GM18511 (cell line): Measurements from ENCODE around the gene LOC101059915.

Experiments used
- ATAC-seq: cut with Tn5 transposase; IDR thresholded peaks from one replicate; pipeline ENCODE4 v1.9.1; 2021; ENCODE audit warnings: mild to moderate bottlenecking, moderate library complexity; ENCODE audit not compliant: unreplicated experiment

The LOC101059915 gene

DNA sequence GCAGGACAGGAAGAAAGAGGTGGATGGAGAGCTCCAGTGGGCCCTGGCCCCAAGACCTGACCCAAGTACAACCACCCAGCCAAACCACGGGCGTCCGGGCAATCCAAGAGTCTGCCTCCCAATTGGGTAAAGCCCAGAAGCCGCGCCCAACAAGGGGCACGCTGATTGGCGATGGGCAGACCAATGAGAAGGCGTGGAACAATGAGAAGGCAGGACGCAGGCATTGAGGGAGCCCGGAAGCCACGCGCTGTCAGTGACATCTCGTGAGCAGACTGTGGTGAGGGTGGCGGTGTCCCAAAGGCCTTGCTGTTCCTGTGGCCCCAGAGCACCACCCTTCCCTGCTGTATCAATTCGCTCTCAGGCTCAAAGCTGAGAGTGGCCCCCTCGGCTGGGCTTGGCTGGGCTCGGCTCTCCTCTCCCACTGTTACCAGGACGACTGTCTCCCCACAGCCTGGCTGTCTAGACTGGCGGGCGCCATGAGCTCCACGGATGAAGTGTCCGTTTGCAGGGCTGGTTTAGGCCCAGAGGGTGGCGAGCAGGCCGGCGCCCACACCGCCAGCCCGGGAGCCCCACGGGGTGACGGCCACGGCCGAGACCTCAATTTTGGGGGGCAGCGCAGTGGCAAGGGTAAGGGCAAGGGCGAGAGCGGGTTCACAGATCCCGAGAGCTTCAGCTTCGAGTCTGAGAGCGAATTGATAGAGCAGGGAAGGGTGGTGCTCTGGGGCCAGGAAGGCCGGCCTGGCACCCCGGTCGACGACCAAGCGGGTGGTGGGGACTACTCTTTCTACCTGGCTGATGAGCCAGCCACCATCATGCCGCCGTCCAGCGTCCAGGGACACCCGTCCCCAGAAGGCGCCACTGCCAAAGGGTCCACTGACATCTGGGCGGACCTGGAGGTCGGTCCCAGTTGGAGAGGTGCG lies at the start of gene LOC101059915:
Gene LOC101059915 (plus strand): TSS at position 219 of the 920 bp plus-strand sequence.
- ATAC-seq, result no peak

GRCh38 chrX:71617742-71618141 lies 49.6 kb upstream of the LOC101059915 start:
- ATAC-seq, result no peak

DNA sequence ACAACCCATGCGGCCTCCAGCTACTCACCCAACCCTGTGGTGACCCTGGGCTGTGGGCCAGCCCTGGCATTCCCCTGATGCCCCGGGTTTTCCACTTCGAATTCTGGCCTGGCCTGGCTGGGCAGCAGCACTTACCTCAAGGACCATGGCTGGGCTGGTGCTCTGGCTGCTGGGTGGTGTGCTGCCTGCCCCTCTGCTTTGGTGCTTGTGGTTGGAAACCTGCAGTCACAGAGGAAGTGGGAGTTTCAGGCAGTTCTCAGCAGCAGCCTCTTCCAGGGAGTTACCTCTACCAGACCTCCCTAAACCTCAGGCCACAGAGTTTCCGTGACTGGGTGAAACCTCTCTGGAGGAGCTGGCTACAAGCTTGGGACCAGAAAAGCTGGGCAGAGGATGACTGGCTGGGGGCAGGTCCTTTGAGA lies 49.0 kb upstream of the LOC101059915 start, which contains the start of gene CXCR3:
Gene CXCR3 (minus strand): TSS at position 209 of the 419 bp plus-strand sequence. CDS start 62 bp downstream, at position 147.
- peak; percentile 64 for ATAC-seq

DNA sequence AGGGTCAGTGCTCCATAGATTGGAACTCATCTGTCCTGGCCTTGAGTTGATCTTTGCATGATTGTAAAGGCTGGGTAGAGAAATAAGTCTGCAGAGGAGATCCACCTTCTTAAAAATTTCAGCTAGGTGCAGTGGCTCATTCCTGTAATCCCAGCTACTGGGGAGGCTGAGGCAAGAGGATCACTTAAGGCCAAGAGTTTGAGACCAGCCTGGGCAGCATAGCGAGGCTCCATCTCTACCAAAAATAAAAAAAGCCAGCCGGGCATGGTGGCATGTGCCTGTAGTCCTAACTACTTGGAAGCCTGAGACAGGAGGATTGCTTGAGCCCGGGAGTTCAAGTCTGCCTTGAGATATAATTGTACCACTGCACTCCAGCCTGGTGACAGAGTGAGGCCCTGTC lies 48.6 kb upstream of the LOC101059915 start:
- ATAC-seq, result no peak

DNA sequence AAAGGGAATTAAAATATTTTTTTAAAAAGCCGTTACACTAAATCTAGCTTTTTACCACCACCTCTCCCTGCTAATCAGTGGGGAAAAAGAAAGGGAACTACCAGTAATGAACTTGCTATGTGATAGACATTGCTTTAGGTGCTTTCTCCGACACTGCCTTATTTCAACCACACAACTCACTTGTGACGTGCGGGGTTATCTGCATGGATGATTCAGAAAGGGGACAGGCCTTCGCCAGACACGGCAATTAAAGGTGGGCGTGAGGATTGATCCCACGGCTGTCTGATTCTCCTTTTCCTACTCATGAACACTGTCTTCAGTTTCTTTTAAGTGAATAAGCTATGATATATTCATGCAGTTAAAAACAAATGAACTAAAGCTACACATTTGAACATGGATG lies 48.2 kb upstream of the LOC101059915 start:
- no peak for ATAC-seq

DNA sequence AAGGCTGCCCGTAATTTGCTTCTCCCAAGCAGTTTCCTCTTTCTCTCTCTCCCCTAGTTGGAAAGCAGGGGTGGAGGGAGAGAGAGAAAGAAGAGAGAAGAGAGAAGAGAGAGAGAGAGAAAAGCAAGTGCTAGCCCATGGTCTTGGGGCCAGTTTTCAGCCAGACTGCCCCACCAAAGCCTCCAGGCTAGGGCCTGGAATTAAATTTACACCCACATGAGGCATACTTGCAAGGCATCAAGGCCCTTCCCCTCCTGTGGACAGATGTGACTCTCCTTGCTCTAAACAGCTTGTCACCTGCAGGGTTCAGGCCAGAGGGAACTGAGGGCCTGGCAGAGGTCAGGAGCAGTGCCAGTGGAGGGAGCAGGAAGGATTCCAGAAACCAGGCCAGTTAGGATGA lies 47.4 kb upstream of the LOC101059915 start:
- no peak for ATAC-seq

- no peak for ATAC-seq
These were observed 45.7 kb upstream of the LOC101059915 start for GRCh38 chrX:71621603-71622002.

DNA sequence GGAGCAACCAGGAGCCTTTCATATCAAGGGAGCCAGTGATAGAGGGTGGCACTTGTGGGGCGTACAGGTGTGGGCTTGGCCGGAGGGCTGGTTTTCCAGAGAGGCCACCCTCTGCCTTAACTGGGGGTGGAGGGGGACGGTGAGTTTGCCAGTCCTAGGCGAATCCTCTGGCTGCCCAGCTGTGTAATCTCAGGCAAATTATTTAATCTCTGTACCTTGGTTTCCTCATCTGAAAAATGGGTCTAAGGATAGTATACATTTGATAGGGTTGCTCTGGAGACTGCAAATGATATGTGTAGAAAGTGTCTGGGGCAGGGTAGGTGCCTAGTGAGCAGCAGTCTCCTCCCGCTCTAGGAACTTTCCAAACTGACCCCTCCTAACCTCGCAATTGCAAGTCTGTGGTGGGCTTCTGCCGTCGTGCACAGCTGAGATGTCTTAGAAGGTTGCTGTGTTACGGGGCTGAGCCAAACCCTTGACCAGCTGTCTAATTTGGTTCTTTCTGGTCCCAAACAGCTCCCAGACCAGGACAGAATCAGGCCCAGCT lies 45.2 kb upstream of the LOC101059915 start:
- ATAC-seq, result no peak

GRCh38 chrX:71622576-71623450 lies 44.5 kb upstream of the LOC101059915 start:
- ATAC-seq, result peak; percentile 54

DNA sequence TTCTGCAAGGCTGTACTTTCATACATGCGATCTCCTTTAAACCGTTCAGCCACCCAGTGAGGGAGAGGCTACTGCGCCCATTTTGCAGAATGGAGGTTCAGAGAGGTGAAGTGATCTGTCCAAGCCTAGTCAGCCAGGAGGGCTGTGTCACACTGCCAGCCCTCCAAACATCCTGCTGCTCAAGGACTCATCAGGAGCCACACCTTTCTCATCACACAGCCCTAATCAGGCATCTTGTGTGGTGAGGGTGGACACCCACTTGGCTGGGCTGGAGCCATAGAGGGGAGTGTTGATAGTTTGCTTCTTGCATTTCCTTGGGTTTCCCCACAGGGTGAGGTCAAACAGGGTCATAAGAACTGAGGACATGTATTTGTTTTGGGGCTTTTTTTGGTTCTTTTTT lies 43.6 kb upstream of the LOC101059915 start:
- ATAC-seq, result no peak

DNA sequence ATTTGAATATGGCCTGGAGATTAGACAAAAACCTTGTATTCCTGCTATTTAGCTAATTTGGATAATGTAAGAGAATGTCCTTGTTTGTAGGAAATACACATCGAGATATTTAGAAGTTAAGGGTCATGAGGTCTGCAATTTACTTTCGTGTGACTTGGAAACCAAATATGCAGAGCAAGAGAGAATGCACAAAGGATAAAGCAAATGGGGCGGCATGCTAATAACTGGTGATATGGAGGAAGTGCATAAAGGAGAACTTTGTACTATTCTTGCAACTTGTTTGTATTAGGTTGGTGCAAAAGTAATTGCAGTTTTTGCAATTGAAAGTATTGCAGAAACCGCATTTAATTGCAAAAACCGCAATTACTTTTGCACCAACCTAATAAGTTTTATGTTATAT lies 41.9 kb upstream of the LOC101059915 start:
- ATAC-seq, result no peak

DNA sequence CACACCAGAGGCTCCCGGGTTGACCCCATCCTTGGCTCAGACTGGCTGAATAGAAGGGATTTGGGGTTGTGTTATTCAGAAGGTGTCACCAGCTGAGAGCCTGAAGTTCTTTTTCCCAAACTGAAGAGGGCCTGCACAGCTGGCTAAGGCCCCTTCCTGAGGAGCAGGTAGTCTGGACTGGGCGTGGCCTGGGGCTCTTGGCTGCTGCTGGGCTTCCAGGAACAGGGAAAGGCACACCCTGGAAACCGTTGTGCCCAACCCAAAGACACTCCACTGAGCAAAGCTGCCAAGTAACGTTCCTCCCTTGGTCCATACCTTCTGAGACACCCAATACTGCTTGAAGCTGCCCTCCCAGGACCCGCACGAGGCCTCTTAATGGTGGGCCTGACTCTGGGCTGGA lies 40.8 kb upstream of the LOC101059915 start:
- no peak for ATAC-seq

DNA sequence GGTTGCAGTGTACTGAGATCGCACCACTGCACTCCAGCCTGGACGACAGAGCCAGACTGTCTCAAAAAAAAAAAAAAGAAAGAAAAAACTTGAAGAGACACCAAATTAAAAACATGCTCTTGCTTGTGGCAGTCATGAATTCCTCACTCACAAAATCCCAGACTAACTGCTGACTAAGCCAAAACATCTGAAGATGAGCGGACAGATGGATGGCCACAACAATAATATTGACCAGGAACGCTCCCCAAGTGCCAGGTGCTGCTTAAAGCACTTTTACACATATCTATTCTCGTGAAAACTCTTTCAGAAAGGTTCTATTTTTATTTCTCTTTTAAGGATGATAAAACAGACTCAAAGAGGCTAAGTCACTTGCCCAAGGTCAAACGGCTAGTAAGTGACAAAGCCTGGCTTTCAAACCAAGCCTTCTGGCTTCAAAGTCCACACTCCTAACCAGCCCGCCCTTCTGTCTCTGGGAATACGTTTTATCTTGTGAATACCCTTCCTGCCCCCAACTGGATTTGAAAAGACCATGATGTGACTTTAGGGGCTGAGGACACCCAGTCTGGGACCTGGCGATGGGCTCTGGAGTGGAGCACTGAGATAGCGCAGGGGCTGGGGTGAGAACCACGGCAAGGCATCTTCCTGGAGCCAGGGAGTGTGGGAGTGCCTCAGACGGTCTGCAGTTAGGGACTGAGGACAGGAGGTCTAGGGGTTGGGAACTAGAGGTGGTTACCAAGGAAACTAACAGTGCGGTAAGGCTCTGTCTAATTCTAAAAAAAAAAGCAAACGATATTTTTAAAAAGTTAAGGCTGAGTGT lies 39.5 kb upstream of the LOC101059915 start:
- ATAC-seq, result no peak

DNA sequence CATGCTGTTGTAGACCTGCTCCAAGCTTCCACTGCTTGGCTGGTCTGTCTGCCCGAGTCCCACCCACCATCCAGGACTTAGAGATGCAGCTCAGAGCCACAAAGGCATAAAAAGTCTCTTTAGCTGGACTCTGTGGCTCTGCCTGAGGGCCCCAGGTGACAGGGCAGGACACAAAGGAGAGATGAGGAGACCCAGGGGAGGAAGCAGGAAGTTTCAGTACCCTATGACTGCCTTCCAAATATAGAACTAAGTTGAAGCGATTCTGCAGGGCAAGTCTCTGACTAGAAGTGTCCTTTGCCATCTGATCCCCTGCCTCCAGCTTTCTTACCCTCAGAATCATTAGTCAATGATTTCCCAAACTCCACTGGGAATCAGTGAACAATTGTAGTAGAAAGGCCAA lies 37.9 kb upstream of the LOC101059915 start:
- peak; percentile 75 for ATAC-seq

DNA sequence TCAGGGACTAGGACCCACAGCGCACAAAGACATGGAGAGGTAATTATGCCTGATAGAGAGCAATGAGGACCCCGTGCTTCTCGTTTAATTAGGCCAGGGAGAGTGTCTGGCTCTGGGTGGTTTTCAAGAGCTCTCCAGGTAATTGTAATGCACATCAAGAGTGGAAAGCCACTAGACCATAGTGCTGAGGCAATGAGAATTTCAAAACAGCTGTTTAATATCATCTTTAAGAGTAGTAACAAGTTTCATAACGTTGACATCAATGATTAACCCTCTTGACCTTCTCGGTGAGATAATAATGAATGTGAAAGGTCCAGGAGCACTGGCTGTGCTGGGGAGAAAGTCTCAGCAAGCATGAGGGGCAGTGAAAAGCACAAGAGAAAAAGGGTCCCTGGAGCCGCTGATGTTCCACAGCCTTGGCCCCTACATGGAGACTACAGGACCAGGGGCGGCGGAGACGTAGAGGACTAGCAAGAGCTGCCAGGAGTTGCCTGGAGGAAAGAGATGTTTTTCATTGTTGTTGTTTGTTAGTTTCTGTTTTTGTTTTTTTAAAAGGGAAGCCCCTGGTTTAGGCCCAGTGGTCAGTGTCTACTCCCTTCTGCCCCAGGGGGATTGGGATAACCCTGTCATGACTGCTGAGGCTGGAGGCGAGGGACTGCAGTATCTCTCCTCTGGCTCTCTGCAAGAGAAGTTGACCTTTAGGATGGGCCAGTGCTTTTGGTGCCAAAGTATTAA lies 34.3 kb upstream of the LOC101059915 start:
- ATAC-seq, result peak; percentile 54

DNA sequence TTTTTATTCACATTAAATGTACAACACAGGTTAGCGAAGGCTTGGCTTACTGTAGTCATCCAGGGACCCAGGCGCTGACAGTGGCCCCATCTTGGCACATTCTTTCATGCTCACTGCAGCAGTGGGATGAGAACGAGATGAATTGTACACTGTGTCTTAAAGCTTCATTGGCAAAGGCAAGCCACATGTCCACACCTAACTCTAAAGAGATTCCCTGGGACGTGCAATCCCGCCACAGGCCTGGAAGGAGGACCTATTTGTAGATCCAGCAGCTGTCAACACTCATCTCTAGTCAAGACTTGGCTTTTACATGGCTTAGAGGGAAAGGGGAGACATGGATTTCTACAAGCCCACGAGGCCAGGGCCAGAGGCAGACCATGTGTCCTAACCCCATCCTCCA lies 33.0 kb upstream of the LOC101059915 start:
- ATAC-seq, result no peak

DNA sequence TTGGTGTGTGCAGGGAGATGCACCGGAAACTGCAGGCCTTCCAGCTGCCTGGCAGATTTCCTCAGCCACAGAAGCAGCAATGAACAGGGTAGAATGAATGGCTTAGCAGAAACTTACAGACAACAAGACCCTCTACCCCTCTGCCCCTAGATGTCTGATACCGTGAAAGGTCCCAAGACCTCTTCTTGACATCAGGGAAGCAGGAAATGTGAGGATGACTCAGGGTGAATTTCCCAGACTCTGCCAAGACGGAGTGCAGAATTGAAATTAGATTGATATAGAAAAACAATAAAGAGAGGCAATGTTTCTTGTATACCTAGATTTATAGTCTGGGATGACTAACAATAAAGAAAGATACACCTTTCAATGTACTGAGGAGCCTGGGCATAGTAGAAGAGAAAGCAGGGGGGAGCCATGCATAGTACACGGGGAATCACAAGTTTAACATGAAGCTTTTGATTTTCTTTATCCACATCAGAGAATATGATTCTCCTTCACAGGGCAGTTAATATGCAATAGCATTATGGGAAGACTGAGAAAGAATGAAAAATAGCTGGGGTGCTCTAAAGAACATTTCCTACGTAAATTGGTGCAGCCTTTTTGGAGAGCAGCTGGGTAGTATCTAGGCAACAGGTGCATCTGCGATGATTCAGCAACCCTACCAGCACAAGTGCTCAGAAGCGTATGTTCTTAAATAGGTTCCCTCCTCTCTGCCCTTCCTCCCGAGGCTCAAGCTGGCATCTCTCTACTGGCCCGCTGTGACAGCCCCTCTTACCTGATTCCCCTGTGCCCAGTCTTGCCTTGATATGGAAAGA lies 30.7 kb upstream of the LOC101059915 start:
- peak; percentile 43 for ATAC-seq

- peak; percentile 33 for ATAC-seq
These were observed 30.1 kb upstream of the LOC101059915 start for GRCh38 chrX:71637253-71637618.

DNA sequence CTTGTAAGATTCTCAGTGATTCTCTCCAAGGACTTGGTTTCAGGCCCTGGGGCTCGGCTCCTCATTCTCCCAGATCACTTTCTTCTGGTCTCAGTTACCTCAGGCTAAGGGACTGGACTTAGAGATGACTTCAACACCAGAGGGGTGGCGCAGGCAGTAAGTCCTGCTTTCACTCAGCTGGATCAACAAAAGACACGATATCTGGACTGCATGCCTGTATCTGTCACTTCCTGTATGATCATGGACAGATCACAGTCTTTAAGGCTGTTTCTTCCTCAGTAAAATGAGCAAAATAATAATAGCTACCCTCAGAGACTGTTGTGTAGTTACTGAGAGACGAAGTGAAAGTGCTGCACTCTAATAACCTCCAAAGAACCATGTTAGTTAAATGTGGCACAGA lies 29.5 kb upstream of the LOC101059915 start:
- peak; percentile 51 for ATAC-seq
